GM10266 (cell line): ENCODE measurements around the gene MRM1.

ENCODE experiments used
- DNase-seq: peaks from one replicate; pipeline ENCODE4 v3.0.0; 2012; ENCODE audit errors: extremely low spot score
- TF ChIP-seq, protein P1 (sequence below): IDR thresholded peaks from 2 replicates; pipeline ENCODE4 v1.5.1; 2012; ENCODE audit warnings: mild to moderate bottlenecking, low read depth; ENCODE audit not compliant: control insufficient read depth, insufficient read depth; ENCODE audit errors: missing control alignments

The MRM1 gene, protein sequence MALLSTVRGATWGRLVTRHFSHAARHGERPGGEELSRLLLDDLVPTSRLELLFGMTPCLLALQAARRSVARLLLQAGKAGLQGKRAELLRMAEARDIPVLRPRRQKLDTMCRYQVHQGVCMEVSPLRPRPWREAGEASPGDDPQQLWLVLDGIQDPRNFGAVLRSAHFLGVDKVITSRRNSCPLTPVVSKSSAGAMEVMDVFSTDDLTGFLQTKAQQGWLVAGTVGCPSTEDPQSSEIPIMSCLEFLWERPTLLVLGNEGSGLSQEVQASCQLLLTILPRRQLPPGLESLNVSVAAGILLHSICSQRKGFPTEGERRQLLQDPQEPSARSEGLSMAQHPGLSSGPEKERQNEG

DNA sequence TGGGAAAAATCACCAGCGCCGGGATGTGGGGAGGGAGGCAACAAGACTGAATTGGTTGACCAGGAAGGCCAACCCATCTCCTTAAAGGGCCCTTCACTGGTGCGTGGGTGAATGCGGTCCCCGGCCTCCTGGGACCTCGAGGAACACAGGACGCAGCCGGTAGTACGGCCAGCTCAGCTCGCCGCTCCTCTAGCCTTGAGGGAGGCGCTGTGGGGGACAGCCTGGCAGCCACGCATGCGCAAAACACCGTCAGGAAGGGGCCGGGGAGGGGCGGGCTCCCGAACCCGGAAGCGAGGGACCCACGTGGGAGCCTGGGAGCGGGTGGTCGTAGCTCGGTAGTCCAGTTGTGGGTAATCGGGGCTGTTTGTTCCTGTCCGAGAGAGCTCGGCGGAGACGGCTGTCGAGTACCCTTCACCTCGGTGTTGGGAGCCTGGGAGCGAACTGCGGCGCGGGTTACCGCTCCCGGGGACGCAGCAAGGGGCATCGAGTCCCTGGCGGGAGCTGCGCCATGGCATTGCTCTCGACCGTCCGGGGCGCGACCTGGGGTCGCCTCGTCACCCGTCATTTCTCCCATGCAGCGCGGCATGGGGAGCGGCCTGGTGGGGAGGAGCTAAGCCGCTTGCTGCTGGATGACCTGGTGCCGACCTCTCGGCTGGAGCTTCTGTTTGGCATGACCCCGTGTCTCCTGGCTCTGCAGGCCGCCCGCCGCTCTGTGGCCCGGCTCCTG is at the start of gene MRM1:
Gene MRM1, plus strand, starts transcription at position 281 of the 727 bp plus-strand sequence. Its CDS starts 228 bp downstream, at position 509.
- TF ChIP-seq, protein P1, sequence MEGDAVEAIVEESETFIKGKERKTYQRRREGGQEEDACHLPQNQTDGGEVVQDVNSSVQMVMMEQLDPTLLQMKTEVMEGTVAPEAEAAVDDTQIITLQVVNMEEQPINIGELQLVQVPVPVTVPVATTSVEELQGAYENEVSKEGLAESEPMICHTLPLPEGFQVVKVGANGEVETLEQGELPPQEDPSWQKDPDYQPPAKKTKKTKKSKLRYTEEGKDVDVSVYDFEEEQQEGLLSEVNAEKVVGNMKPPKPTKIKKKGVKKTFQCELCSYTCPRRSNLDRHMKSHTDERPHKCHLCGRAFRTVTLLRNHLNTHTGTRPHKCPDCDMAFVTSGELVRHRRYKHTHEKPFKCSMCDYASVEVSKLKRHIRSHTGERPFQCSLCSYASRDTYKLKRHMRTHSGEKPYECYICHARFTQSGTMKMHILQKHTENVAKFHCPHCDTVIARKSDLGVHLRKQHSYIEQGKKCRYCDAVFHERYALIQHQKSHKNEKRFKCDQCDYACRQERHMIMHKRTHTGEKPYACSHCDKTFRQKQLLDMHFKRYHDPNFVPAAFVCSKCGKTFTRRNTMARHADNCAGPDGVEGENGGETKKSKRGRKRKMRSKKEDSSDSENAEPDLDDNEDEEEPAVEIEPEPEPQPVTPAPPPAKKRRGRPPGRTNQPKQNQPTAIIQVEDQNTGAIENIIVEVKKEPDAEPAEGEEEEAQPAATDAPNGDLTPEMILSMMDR, result peak; percentile 30
- peak; percentile 95 for DNase-seq

GRCh38 chr17:36553459-36553858 is 47.9 kb upstream of the MRM1 start:
- no peak for DNase-seq
- TF ChIP-seq, protein P1, result no peak

GRCh38 chr17:36566081-36566480 is 35.3 kb upstream of the MRM1 start:
- DNase-seq, result no peak
- TF ChIP-seq, protein P1, result no peak

DNA sequence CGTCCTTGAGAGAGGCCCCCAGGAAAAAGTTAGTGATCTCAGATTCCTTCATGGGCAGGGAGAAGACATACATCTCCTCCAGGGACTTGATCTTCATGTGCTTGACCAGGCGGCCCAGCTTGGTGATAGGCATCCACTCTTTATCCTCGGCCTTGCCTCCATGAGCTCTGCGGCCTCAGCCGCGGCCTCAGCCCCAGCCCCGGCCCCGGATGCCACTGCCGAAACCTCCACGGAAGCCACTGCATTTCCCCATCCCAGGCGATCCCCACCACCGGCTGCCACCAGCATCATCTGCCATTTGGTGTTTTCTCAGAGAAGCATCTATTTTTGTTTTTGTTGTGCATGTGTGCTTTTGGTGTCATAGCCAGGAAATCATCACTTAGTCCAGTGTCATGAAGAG is 26.4 kb upstream of the MRM1 start:
- no peak for DNase-seq
- TF ChIP-seq, protein P1, result no peak

- no peak for DNase-seq
- TF ChIP-seq, protein P1, result no peak
These were observed 24.6 kb upstream of the MRM1 start for GRCh38 chr17:36576793-36577192.

DNA sequence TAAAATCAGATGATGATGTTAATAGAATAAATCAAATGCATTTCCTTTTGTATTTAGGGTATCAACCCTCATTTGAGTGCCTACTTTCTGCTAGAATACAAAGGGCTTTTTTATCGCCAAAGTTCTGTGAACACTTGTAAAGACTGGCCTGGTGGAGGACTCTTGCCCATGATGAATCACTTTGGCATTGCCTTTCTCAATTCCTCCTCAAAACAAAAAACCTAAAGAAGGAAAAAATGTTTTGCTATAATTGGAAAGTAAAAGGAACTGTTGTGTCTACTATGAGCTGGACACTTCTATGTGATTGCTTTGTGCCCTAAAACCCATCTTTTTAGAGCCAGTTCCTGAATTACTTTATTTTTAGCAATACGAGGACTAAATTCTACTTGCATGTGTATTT is 22.7 kb upstream of the MRM1 start:
- DNase-seq, result no peak

More for the DNA sequence above, 22.7 kb upstream of the MRM1 start:
- TF ChIP-seq, protein P1, result no peak
